Measurements from ENCODE around the gene TMEM140.

GRCh38 chr7:135111379-135111778 is 36.5 kb upstream of the TMEM140 start:
- TF ChIP-seq CTCF (conservative IDR thresholded peaks at IDR 0.05) = no peak
- no peak for TF ChIP-seq ZFX (IDR thresholded peaks at IDR 0.05)

Measured in C4-2B (cell line).